ENCODE data around the gene SLC5A2. TPM values are rescaled to one million over a fixed set of nuclear protein-coding genes. Genes with fewer than 3 reads are reported as not detected.

Gene SLC5A2
- total RNA-seq, 2 experiments from 2014 or later, result not detected

GRCh38 chr16:31456988-31457360 is 25.9 kb upstream of the SLC5A2 start:
- Histone ChIP-seq H3K9me2 (ENCODE audit: insufficient read depth, low read length) (no peaks in the 10 kb centered on the region), H3K4me3 (ENCODE audit: low read depth, low read length, poor library complexity, severe bottlenecking) (peak overlapping the region; percentile 92), H4K20me1 (ENCODE audit: insufficient read depth, low read length) (peaks cover 23% of the 10 kb centered on the region), H3K4me2 (ENCODE audit: low read length) (peak overlapping the region; percentile 82), H3K36me3 (ENCODE audit: insufficient read depth, low read length) (peaks cover 13% of the 10 kb centered on the region; the same call in 1 of the 2 replicates), H2AFZ (ENCODE audit: low read length) (no peak overlapping the region), H3K9me3 (ENCODE audit: low read length) (no peaks in the 10 kb centered on the region), H3K4me1 (ENCODE audit: insufficient read depth, low read length, poor library complexity, severe bottlenecking) (peaks cover 35% of the 10 kb centered on the region), H3K27ac (ENCODE audit: low read depth, low read length, poor library complexity, severe bottlenecking) (no peak overlapping the region), H3K79me2 (ENCODE audit: insufficient read depth, low read depth, low read length) (peaks cover 36% of the 10 kb centered on the region; the same call in 1 of the 2 replicates)
- no peak for TF ChIP-seq EZH2phosphoT487 (IDR thresholded peaks at IDR 0.05; ENCODE audit: borderline replicate concordance, low read depth, low read length)
- no peak for TF ChIP-seq CTCF (conservative IDR thresholded peaks at IDR 0.05; ENCODE audit: low read length)
- intact Hi-C loops (cut with micrococcal nuclease; ENCODE audit: unreplicated experiment), result loop anchor here (5.0 to 10.0 kb wide), 2 partner anchors 240 to 342 kb away; partner anchors contain the start of gene KAT8
- no peak for DNase-seq (ENCODE audit: low spot score)
- CTCF ChIA-PET (ENCODE audit: unreplicated experiment), result interaction anchor here (0.5 kb wide), 1 partner anchor 75 kb away, joined by 3 read pairs; no protein-coding TSS in a partner anchor
- POLR2A ChIA-PET, result interaction anchor here (2.0 kb wide), 1 partner anchor 17 kb away, joined by 4 read pairs; no protein-coding TSS in a partner anchor
- TSS peak; percentile 41 for BruUV-seq (replicated peaks)

- Histone ChIP-seq H3K27ac (ENCODE audit: low read depth, low read length, poor library complexity, severe bottlenecking) (peak overlapping the region; percentile 80), H2AFZ (ENCODE audit: low read length) (peak overlapping the region; percentile 60), H3K4me3 (ENCODE audit: low read depth, low read length, poor library complexity, severe bottlenecking) (peak overlapping the region; percentile 92), H3K36me3 (ENCODE audit: insufficient read depth, low read length) (peaks cover 13% of the 10 kb centered on the region; the same call in 1 of the 2 replicates), H4K20me1 (ENCODE audit: insufficient read depth, low read length) (peaks cover 23% of the 10 kb centered on the region), H3K9me3 (ENCODE audit: low read length) (no peaks in the 10 kb centered on the region), H3K4me2 (ENCODE audit: low read length) (peak overlapping the region; percentile 82), H3K79me2 (ENCODE audit: insufficient read depth, low read depth, low read length) (peaks cover 36% of the 10 kb centered on the region; the same call in 1 of the 2 replicates), H3K4me1 (ENCODE audit: insufficient read depth, low read length, poor library complexity, severe bottlenecking) (peaks cover 35% of the 10 kb centered on the region), H3K9me2 (ENCODE audit: insufficient read depth, low read length) (no peaks in the 10 kb centered on the region)
- peak; percentile 40; the same call in 1 of the 2 replicates for TF ChIP-seq CTCF (conservative IDR thresholded peaks at IDR 0.05; ENCODE audit: low read length)
- TF ChIP-seq EZH2phosphoT487 (IDR thresholded peaks at IDR 0.05; ENCODE audit: borderline replicate concordance, low read depth, low read length), result no peak
- CTCF ChIA-PET (ENCODE audit: unreplicated experiment), result interaction anchor here (0.6 to 1.1 kb wide), 2 partner anchors 40 to 411 kb away, joined by 3 to 10 read pairs; no protein-coding TSS in a partner anchor
- BruUV-seq (replicated peaks), result no TSS peak
- DNase-seq (ENCODE audit: low spot score), result peak; percentile 77
- intact Hi-C loops (cut with micrococcal nuclease; ENCODE audit: unreplicated experiment), result loop anchor here (2.0 to 10.0 kb wide), 4 partner anchors 239 to 417 kb away; partner anchors contain the start of genes KAT8, ZNF646 and ZNF668
- POLR2A ChIA-PET, result interaction anchor here (0.6 to 2.0 kb wide), 3 partner anchors 15 to 409 kb away, joined by 4 to 6 read pairs (median 4); no protein-coding TSS in a partner anchor
These were observed 24.7 kb upstream of the SLC5A2 start for GRCh38 chr16:31458073-31458843.

Measured in OCI-LY7 (cell line).